Raji (cell line): ENCODE results near the gene UGT1A1.

Experiments used
- POLR2A ChIP-seq: IDR thresholded peaks from 2 replicates; pipeline ENCODE4 v1.6.1; 2011; ENCODE audit warnings: low read depth, low read length, control low read depth; ENCODE audit not compliant: insufficient read depth

The UGT1A1 gene

GRCh38 chr2:233792720-233793119 is 32.6 kb downstream of the UGT1A1 start:
- no peak for TF ChIP-seq POLR2A

DNA sequence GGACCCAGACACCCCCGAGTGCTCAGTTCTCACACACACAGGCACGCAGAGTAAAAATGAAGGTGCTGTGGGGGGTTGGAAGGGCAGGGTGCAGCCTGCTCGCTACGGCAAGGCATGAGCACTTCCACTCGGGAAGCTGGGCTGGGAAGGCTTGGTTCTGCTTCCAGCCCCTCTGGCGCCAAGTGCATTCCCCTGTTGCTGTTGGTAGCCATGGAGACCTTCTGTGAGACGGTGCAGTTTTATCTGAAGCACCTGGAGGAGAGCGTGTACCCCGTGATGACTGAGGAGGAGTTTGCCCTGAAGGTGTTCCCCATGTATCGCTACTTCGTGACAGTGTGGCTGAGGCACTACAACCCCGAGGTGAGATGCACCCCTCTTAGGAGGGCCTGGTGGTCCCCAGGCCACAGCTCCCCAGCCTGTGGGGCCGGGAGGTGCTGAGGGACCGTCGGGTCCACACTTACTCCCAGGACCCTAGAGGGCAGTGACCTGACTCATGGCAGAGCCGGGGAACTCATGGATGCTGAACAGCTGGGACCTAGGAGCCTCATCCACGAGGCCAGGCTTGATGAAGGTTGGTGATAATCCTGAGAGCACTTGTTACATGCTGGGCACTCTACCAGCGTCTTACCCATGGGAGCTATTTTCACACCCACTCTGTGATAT is 33.5 kb downstream of the UGT1A1 start:
- TF ChIP-seq POLR2A, result no peak

DNA sequence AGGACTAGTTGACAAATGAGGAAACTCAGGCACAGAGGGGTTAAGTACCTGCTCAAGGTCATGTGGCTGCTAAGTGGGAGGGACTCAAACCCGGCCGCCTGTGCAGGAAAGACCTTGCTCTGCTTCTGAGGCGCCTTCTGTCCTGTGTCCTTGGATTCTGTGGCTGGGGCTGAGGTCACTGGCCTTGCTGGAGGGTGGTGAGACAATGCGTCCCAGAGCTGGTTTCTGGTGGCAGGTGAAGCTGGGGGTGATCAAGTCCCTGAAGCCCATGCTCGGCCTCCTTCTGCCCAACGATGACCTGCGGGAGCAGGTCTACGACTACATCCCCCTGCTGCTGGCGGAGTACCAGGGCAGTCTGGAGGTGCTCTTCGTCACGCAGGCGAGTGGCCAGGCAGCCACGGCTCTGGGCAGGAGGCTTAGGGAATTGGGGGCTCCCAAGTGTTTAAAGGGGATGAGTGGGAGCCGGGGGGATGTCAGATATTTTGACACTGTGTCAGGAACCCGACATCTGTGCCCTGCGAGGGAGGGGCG is 34.1 kb downstream of the UGT1A1 start:
- no peak for TF ChIP-seq POLR2A

DNA sequence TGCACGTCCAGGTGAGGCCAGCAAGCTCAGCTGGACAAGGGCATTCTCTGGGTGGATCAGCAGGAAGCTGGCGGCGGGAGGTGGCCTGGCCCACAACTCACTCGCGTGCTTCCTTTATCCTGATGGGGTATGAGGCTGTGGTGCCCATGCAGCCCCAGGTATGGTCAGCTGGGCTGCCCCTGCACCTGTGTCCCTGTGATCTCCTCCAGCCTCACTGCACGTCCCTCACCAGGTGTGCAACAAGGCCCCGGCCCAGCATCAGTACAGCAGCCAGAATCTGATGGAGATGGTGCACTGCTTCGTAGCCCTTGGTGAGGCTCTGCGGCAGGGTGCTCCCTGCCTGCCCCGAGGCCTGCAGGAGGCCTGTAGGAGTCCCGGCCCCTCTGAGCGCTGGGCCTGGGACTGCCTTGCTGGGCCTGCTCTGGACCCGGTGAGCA is 35.7 kb downstream of the UGT1A1 start:
- no peak for TF ChIP-seq POLR2A

DNA sequence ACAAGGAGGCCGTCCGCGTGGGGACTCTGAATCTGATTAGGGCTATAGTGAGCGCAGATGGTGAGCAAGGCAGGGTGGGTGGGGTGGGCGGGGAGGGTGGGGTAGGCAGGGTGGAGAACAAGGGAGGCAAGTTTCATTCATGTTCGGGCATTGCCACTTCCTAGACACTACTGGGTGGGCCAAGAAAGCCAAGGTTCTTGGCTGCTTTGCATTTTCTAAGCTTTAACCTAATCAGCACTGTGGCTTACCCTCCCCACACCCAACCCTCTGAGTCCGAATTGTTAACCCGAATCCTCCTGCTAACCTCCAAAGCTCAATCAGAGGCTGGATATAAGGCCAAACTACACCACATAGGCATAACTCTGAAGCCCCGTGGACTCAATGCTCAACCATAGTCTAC is 36.2 kb downstream of the UGT1A1 start:
- no peak for TF ChIP-seq POLR2A

- no peak for TF ChIP-seq POLR2A
Measured at GRCh38 chr2:233798335-233799086, 38.4 kb downstream of the UGT1A1 start.

- TF ChIP-seq POLR2A, result no peak
Measured at GRCh38 chr2:233799087-233799665, 39.1 kb downstream of the UGT1A1 start.

DNA sequence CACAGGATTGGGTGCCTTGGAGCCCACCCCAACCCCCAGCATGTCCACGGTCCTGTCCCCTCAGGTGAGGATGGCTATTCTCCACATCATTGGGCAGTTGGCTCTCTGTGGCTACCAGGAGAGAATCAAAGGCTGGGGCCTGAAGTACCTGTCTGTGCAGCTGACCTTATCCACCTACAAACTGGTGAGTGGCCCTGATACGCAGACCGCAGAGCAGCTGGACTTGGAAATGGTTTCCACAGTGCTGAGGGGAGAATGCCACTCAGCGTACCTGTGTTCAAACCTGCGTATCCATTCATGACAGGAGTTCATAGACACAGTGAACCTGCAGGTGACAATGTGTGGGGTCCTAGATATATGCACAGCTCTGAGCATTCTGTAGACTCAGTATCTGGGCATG is 39.6 kb downstream of the UGT1A1 start:
- TF ChIP-seq POLR2A, result no peak

DNA sequence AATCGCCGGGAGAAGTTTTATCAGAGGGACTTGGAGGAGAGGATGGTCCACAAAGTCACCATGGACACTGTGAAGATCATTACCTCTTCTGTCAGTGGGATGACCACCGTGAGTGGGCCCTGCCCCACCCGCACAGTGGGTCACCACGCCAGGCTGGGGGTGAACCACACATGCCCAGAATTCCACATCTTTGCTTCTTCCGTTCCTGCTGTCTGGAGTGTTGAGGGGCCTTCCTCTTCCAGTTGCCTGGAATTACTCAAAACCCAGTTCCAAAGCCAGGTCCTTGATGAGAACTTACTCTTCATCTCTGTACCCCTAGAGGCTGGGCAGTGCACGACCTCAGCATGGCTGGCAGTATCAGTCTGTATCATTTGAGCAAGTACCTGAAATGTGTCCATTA is 40.1 kb downstream of the UGT1A1 start:
- no peak for TF ChIP-seq POLR2A

- TF ChIP-seq POLR2A, result no peak
Measured at GRCh38 chr2:233801357-233802131, 41.5 kb downstream of the UGT1A1 start.

DNA sequence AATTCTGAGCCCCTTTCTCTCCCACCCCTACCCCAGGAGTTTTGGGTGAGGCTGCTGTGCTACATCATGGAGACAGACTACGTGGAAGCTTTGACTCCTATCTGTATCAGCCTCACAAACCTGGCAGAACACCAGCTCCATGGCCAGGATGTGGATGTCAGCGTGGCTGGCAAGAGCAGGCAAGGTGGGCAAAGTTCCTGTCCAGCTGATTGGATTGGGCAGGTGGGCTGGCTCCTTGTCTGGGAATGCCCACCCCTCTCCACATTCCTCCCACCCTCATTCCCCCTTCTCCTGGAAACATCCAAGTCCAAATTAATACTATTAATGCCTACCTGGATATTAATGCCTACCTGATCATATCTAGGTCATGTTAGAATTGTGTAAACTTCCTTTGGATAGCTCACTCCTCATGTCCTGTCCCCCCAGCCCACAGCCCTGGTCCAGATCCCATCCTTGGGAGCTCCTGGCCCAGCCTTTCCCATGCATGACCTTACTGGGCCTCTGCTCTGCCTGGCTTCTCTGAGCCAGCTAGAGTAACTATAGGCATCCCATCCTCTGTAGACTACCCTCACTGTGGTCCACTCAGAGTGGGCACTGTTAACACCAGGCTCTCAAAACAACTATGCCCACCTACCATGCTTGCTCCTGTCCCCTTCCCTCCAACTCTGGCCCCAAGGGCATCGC is 42.2 kb downstream of the UGT1A1 start:
- TF ChIP-seq POLR2A, result no peak

DNA sequence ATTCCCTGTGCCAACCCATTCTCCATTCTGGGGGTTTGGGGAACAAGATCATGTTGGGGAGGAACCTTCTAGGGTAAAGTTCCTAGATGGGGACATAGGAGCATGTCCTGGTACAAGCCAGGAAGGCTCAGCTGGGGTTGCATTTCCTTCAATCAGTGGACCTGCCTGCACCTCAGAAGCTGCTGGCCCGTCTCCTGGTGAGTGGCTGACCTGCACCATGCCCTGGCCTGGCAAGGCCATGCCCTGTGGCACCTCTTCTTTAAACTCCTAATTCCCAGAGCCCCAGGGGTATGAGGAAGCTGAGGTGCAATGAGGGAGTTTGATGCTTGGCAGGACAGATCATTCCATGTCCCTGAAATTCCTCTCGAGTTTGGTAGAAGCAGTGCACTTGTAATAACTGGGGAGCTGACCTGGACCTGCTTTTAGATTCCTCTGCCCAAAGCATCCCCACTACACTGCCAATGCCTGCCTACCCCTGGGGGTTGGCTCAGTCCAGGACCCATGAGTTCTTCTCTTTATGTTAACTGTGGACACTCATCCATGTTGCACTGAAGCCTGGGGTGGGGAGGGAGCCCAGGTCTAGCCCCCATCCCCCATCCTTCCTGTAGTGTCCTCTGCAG is 43.3 kb downstream of the UGT1A1 start:
- no peak for TF ChIP-seq POLR2A

GRCh38 chr2:233803994-233804393 is 43.9 kb downstream of the UGT1A1 start:
- TF ChIP-seq POLR2A, result no peak

GRCh38 chr2:233807215-233807865 is 47.3 kb downstream of the UGT1A1 start:
- no peak for TF ChIP-seq POLR2A
